OCI-LY3 (cell line): Measurements from ENCODE around the gene LSM7.

Experiments used
- CTCF ChIP-seq: fragments of 200-600, 300-600 bp; sonication (generic); IDR thresholded peaks from 2 replicates; pipeline ENCODE4 v1.5.1; 2014; ENCODE audit warnings: antibody characterized with exemption, low read length, low read depth
- EZH2phosphoT487 ChIP-seq: fragments of 200-600 bp; shearing (Covaris generic); IDR thresholded peaks from 2 replicates; pipeline ENCODE4 v1.6.1; 2018; ENCODE audit warnings: antibody characterized with exemption, mixed run types, low read depth

GRCh38 chr19:2323707-2324106 lies 4.7 kb downstream of the LSM7 start:
- no peak for TF ChIP-seq CTCF
- no peak for TF ChIP-seq EZH2phosphoT487
